GM23338 (cell line): ENCODE results near the gene TIMP3.

Experiments
- CREB1 ChIP-seq: fragments of 250-450 bp; sonication (Bioruptor Pico); IDR thresholded peaks from 2 replicates; pipeline ENCODE4 v1.5.0; 2020; ENCODE audit warnings: low read depth, mild to moderate bottlenecking, moderate library complexity
- CTCF ChIP-seq, 2 experiments: fragments of 200-600 bp in 1 of 2; sonication (generic) in 1 of 2; conservative IDR thresholded peaks; 2 replicates each; pipeline versions ENCODE4 v1.5.1 to v1.6.1; 2016 to 2017; ENCODE audit warnings: antibody characterized with exemption in 2 of 2, low read depth in 2 of 2, mild to moderate bottlenecking in 2 of 2, moderate library complexity in 1 of 2
- ETS1 ChIP-seq: IDR thresholded peaks from 2 replicates; pipeline ENCODE4 v1.6.1; 2016; ENCODE audit warnings: antibody characterized with exemption
- EZH2 ChIP-seq: fragments of 200-600 bp; sonication (generic); IDR thresholded peaks from one replicate; pipeline ENCODE4 v1.8.0; 2017; ENCODE audit warnings: antibody characterized with exemption, mild to moderate bottlenecking, low read depth; ENCODE audit not compliant: unreplicated experiment
- EZH2phosphoT487 ChIP-seq: fragments of 200-600 bp; sonication (generic); IDR thresholded peaks from one replicate; pipeline ENCODE4 v1.8.1; 2018; ENCODE audit warnings: antibody characterized with exemption; ENCODE audit not compliant: unreplicated experiment
- JUNB ChIP-seq: IDR thresholded peaks from one replicate; pipeline ENCODE4 v1.6.1; 2016; ENCODE audit warnings: antibody characterized with exemption; ENCODE audit not compliant: unreplicated experiment
- NANOG ChIP-seq: IDR thresholded peaks from 2 replicates; pipeline ENCODE4 v1.6.1; 2016; ENCODE audit warnings: antibody characterized with exemption, borderline replicate concordance
- POLR2AphosphoS5 ChIP-seq: IDR thresholded peaks from 2 replicates; pipeline ENCODE4 v1.6.1; 2016; ENCODE audit warnings: antibody characterized with exemption, low read depth
- REST ChIP-seq: IDR thresholded peaks from one replicate; pipeline ENCODE4 v1.6.1; 2018; ENCODE audit warnings: antibody characterized with exemption; ENCODE audit not compliant: unreplicated experiment
- ZNF114 ChIP-seq: fragments of 250-450 bp; sonication (Bioruptor Pico); IDR thresholded peaks from 2 replicates; pipeline ENCODE4 v1.5.0; 2020; ENCODE audit warnings: mild to moderate bottlenecking, moderate library complexity

GRCh38 chr22:32776802-32777201, 24.7 kb upstream of the TIMP3 start:
- TF ChIP-seq POLR2AphosphoS5 (no peak), CTCF (conservative IDR thresholded peaks at IDR 0.05; ENCODE audit: low read depth in 2 of 2) (no peak), NANOG (no peak), EZH2phosphoT487 (no peak), CREB1 (no peak), JUNB (no peak), EZH2 (no peak), REST (no peak), ETS1 (no peak), ZNF114 (CRISPR knock-in tag) (no peak)
